WTC11 (cell line): Measurements from ENCODE around the gene NPSR1.

Experiments
- JUN ChIP-seq: sonication (generic); formaldehyde crosslinking; IDR thresholded peaks from 2 replicates; pipeline ENCODE4 v1.8.0; 2023; ENCODE audit warnings: mild to moderate bottlenecking, missing genetic modification reagents
- RELA ChIP-seq: sonication (generic); formaldehyde crosslinking; IDR thresholded peaks from 2 replicates; pipeline ENCODE4 v1.8.1; 2022; ENCODE audit warnings: missing genetic modification reagents, mild to moderate bottlenecking, borderline replicate concordance
- SMAD3 ChIP-seq: sonication (generic); formaldehyde crosslinking; IDR thresholded peaks from 2 replicates; pipeline ENCODE4 v1.8.0; 2022; ENCODE audit warnings: missing genetic modification reagents, mild to moderate bottlenecking, borderline replicate concordance
- SP1 ChIP-seq: sonication (generic); formaldehyde crosslinking; conservative IDR thresholded peaks from 2 replicates; pipeline ENCODE4 v1.8.1; 2022; ENCODE audit warnings: missing genetic modification reagents
- ZBTB43 ChIP-seq: sonication (generic); formaldehyde crosslinking; IDR thresholded peaks from 2 replicates; pipeline ENCODE4 v1.8.1; 2023; ENCODE audit warnings: mild to moderate bottlenecking, missing genetic modification reagents
- ZNF121 ChIP-seq: sonication (generic); formaldehyde crosslinking; IDR thresholded peaks from 2 replicates; pipeline ENCODE4 v1.8.0; 2023; ENCODE audit warnings: missing genetic modification reagents
- TF ChIP-seq, protein P1 (sequence below): fragments of 200-600 bp; IDR thresholded peaks from 2 replicates; pipeline ENCODE4 v1.8.0; 2022; ENCODE audit warnings: antibody characterized with exemption
- TF ChIP-seq, protein P2 (sequence below): sonication (generic); formaldehyde crosslinking; IDR thresholded peaks from 2 replicates; pipeline ENCODE4 v1.8.1; 2023; ENCODE audit warnings: mild to moderate bottlenecking, missing genetic modification reagents, moderate library complexity
- TF ChIP-seq, protein P3 (sequence below): fragments of 250-450 bp; sonication (Bioruptor Pico); IDR thresholded peaks from 2 replicates; pipeline ENCODE4 v1.9.0; 2021; ENCODE audit warnings: moderate library complexity, mild to moderate bottlenecking, inconsistent platforms, borderline replicate concordance
- TF ChIP-seq, protein P4 (sequence below): sonication (generic); formaldehyde crosslinking; IDR thresholded peaks from 2 replicates; pipeline ENCODE4 v1.8.0; 2022; ENCODE audit warnings: mild to moderate bottlenecking, missing genetic modification reagents

- TF ChIP-seq, protein P1, sequence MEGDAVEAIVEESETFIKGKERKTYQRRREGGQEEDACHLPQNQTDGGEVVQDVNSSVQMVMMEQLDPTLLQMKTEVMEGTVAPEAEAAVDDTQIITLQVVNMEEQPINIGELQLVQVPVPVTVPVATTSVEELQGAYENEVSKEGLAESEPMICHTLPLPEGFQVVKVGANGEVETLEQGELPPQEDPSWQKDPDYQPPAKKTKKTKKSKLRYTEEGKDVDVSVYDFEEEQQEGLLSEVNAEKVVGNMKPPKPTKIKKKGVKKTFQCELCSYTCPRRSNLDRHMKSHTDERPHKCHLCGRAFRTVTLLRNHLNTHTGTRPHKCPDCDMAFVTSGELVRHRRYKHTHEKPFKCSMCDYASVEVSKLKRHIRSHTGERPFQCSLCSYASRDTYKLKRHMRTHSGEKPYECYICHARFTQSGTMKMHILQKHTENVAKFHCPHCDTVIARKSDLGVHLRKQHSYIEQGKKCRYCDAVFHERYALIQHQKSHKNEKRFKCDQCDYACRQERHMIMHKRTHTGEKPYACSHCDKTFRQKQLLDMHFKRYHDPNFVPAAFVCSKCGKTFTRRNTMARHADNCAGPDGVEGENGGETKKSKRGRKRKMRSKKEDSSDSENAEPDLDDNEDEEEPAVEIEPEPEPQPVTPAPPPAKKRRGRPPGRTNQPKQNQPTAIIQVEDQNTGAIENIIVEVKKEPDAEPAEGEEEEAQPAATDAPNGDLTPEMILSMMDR = no peak
- TF ChIP-seq, protein P2, sequence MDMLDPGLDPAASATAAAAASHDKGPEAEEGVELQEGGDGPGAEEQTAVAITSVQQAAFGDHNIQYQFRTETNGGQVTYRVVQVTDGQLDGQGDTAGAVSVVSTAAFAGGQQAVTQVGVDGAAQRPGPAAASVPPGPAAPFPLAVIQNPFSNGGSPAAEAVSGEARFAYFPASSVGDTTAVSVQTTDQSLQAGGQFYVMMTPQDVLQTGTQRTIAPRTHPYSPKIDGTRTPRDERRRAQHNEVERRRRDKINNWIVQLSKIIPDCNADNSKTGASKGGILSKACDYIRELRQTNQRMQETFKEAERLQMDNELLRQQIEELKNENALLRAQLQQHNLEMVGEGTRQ = no peak
- TF ChIP-seq, protein P3, sequence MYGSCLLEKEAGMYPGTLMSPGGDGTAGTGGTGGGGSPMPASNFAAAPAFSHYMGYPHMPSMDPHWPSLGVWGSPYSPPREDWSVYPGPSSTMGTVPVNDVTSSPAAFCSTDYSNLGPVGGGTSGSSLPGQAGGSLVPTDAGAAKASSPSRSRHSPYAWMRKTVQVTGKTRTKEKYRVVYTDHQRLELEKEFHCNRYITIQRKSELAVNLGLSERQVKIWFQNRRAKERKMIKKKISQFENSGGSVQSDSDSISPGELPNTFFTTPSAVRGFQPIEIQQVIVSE (CRISPR knock-in tag) = no peak
- no peak for TF ChIP-seq ZBTB43 (CRISPR knock-in tag)
- TF ChIP-seq RELA (CRISPR knock-in tag) = no peak
- TF ChIP-seq ZNF121 (CRISPR knock-in tag) = no peak
- TF ChIP-seq SP1 (CRISPR knock-in tag) = no peak
- TF ChIP-seq JUN = no peak
- TF ChIP-seq, protein P4, sequence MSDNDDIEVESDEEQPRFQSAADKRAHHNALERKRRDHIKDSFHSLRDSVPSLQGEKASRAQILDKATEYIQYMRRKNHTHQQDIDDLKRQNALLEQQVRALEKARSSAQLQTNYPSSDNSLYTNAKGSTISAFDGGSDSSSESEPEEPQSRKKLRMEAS (CRISPR knock-in tag) = no peak
- no peak for TF ChIP-seq SMAD3 (CRISPR knock-in tag)
Observed at GRCh38 chr7:34830390-34830789, 172.4 kb downstream of the NPSR1 start.
